ENCODE data around the gene SHH. TPM values are rescaled to one million over a fixed set of nuclear protein-coding genes. Genes with fewer than 3 reads are reported as not detected.

Gene SHH
- total RNA-seq, 1 donor from 2014 or later: 28.3 TPM

- Mint-ChIP-seq H3K27me3 (no peaks in the 10 kb centered on the region), H3K4me3 (no peak overlapping the region), H3K9me3 (no peaks in the 10 kb centered on the region), H3K27ac (peak overlapping the region; percentile 38), H3K36me3 (peaks cover 38% of the 10 kb centered on the region), H3K4me1 (ENCODE audit: unreplicated experiment) (peaks cover 37% of the 10 kb centered on the region)
- no peak for DNase-seq (ENCODE audit: extremely low spot score, unreplicated experiment)
- TF ChIP-seq, protein P1, sequence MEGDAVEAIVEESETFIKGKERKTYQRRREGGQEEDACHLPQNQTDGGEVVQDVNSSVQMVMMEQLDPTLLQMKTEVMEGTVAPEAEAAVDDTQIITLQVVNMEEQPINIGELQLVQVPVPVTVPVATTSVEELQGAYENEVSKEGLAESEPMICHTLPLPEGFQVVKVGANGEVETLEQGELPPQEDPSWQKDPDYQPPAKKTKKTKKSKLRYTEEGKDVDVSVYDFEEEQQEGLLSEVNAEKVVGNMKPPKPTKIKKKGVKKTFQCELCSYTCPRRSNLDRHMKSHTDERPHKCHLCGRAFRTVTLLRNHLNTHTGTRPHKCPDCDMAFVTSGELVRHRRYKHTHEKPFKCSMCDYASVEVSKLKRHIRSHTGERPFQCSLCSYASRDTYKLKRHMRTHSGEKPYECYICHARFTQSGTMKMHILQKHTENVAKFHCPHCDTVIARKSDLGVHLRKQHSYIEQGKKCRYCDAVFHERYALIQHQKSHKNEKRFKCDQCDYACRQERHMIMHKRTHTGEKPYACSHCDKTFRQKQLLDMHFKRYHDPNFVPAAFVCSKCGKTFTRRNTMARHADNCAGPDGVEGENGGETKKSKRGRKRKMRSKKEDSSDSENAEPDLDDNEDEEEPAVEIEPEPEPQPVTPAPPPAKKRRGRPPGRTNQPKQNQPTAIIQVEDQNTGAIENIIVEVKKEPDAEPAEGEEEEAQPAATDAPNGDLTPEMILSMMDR (conservative IDR thresholded peaks at IDR 0.05): no peak
Observed at GRCh38 chr7:155752756-155753445, 59.4 kb downstream of the SHH start.

GRCh38 chr7:155751409-155751808 lies 60.9 kb downstream of the SHH start:
- Mint-ChIP-seq H3K36me3 (peaks cover 37% of the 10 kb centered on the region), H3K27me3 (no peaks in the 10 kb centered on the region), H3K9me3 (no peaks in the 10 kb centered on the region), H3K27ac (no peak overlapping the region), H3K4me1 (ENCODE audit: unreplicated experiment) (peaks cover 37% of the 10 kb centered on the region), H3K4me3 (no peak overlapping the region)
- DNase-seq (ENCODE audit: extremely low spot score, unreplicated experiment): no peak
- TF ChIP-seq, protein P1 (conservative IDR thresholded peaks at IDR 0.05): no peak

DNA sequence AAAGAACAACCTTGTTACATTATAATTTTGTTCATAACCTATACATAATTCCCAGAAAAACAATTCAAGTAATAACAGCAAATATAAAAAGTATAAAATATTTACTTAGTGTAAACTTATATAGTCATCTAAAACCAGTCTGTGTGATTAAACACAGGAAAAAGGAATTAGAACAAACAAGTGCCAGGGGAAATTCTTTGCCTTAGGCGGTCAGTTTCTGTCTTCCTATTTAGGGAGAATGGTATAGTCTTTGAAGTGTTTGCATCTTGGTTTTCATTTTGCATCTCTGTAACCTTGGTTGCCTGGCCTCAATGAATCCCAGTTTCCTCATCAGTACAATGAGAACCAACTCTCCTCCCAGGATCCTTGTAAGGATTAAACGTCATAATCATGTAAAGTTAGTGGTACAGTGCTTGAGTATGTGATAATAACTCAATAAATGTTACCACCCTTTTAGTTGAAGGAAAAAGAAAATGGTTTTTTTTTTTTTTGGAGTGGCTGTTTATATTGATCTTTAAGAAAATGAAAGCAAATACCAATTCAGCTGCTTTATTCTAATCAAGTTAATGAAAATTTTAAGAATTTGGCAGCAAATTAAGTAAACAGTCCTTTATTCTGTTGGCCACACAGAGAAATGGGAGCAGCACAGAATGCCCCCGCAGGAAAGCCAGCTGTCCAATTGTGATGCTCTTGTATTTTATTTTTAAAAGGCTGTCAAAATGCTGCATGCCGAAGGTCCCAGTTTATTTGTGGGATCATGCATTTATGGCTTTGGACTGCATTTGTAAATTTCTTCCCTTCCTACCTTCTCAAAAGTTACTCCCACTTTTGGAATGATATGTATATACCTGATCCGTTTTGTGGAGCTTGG lies 61.8 kb downstream of the SHH start:
- DNase-seq (ENCODE audit: extremely low spot score, unreplicated experiment): no peak
- Mint-ChIP-seq H3K27me3 (no peaks in the 10 kb centered on the region), H3K4me1 (ENCODE audit: unreplicated experiment) (peaks cover 37% of the 10 kb centered on the region), H3K36me3 (peaks cover 37% of the 10 kb centered on the region), H3K9me3 (no peaks in the 10 kb centered on the region), H3K4me3 (no peak overlapping the region), H3K27ac (no peak overlapping the region)
- TF ChIP-seq, protein P1 (conservative IDR thresholded peaks at IDR 0.05): no peak

Other genes starting within 250 kb of the SHH start
- gene RBM33, start 167.8 kb downstream of the SHH start, total RNA-seq (ENCODE audit: low replicate concordance): 60.2 and 67.2 TPM in 2 replicates

Data from type B pancreatic cell (in vitro differentiated cells).